ENCODE measurements around the gene LRCH1.

Gene LRCH1

GRCh38 chr13:46617229-46617721 lies 64.3 kb downstream of the LRCH1 start:
- no peak for DNase-seq

GRCh38 chr13:46617885-46618284 lies 64.9 kb downstream of the LRCH1 start:
- no peak for DNase-seq

- no peak for DNase-seq
Measured at GRCh38 chr13:46618694-46619254, 65.8 kb downstream of the LRCH1 start.

GRCh38 chr13:46620029-46620428 lies 67.1 kb downstream of the LRCH1 start:
- no peak for DNase-seq

- DNase-seq: no peak
Measured at GRCh38 chr13:46620471-46620870, 67.5 kb downstream of the LRCH1 start.

GRCh38 chr13:46621133-46621532 lies 68.2 kb downstream of the LRCH1 start:
- DNase-seq: no peak

- no peak for DNase-seq
Measured at GRCh38 chr13:46621792-46622629, 69.0 kb downstream of the LRCH1 start.

- no peak for DNase-seq
Measured at GRCh38 chr13:46622630-46623256, 69.8 kb downstream of the LRCH1 start.

GRCh38 chr13:46624353-46624752 lies 71.4 kb downstream of the LRCH1 start:
- no peak for DNase-seq

GRCh38 chr13:46624821-46625220 lies 71.9 kb downstream of the LRCH1 start:
- DNase-seq: no peak

- no peak for DNase-seq
Measured at GRCh38 chr13:46627462-46627861, 74.5 kb downstream of the LRCH1 start.

GRCh38 chr13:46628622-46629365 lies 75.8 kb downstream of the LRCH1 start:
- no peak for DNase-seq

GRCh38 chr13:46629811-46630413 lies 76.9 kb downstream of the LRCH1 start:
- DNase-seq: no peak

GRCh38 chr13:46630431-46631178 lies 77.6 kb downstream of the LRCH1 start:
- DNase-seq: no peak

GRCh38 chr13:46631179-46631542 lies 78.2 kb downstream of the LRCH1 start:
- DNase-seq: no peak

GRCh38 chr13:46632176-46632575 lies 79.2 kb downstream of the LRCH1 start:
- DNase-seq: no peak

- no peak for DNase-seq
Measured at GRCh38 chr13:46633416-46633815, 80.4 kb downstream of the LRCH1 start.

GRCh38 chr13:46636451-46636850 lies 83.5 kb downstream of the LRCH1 start:
- no peak for DNase-seq

- DNase-seq: no peak
Measured at GRCh38 chr13:46637213-46637612, 84.2 kb downstream of the LRCH1 start.

- DNase-seq: no peak
Measured at GRCh38 chr13:46638262-46638661, 85.3 kb downstream of the LRCH1 start.

GRCh38 chr13:46639033-46639981 lies 86.3 kb downstream of the LRCH1 start:
- DNase-seq: no peak
